A673 (cell line): ENCODE results near the gene LAMA2. TPM values are rescaled to one million over a fixed set of nuclear protein-coding genes. Genes with fewer than 3 reads are reported as not detected.

ENCODE experiments used
- BruUV-seq: library from RNA; stranded (reverse); fragments of 400-500 nt; replicated peaks from 2 replicates; lab custom pipeline; 2021; lab: Mats Ljungman, UMichigan
- CTCF ChIA-PET: fragments of 300-600 bp; sonication (Branson Sonifier 250); formaldehyde crosslinking; loops from one replicate; lab custom pipeline; 2022; ENCODE audit warnings: antibody characterized with exemption; lab: Charles Lee
- POLR2A ChIA-PET: fragments of 300-600 bp; sonication (Branson Sonifier 250); formaldehyde crosslinking; loops from one replicate; lab custom pipeline; 2022; ENCODE audit warnings: antibody characterized with exemption; ENCODE audit not compliant: low non-redundant PET; lab: Charles Lee
- DNase-seq: peaks from one replicate; pipeline ENCODE4 v3.0.0-alpha.2; 2015; ENCODE audit warnings: low spot score
- H3K27ac ChIP-seq: fragments of 200-600 bp; sonication (generic); 2 replicates; pipeline ENCODE4 v1.5.1; 2016; ENCODE audit warnings: mixed run types, low read depth, mild to moderate bottlenecking, mixed read lengths, antibody characterized with exemption, low read length; ENCODE audit not compliant: poor library complexity, severe bottlenecking
- H3K27me3 ChIP-seq: fragments of 200-600 bp; sonication (generic); replicated peaks from 2 replicates; pipeline ENCODE4 v1.6.1; 2017; ENCODE audit warnings: mixed run types, low read depth, mild to moderate bottlenecking, mixed read lengths, antibody characterized with exemption, low read length; ENCODE audit not compliant: insufficient read depth, poor library complexity
- H3K36me3 ChIP-seq: fragments of 200-600 bp; sonication (generic); 2 replicates; pipeline ENCODE4 v1.6.1; 2016; ENCODE audit warnings: mixed run types, mild to moderate bottlenecking, mixed read lengths, antibody characterized with exemption, low read length; ENCODE audit not compliant: insufficient read depth, poor library complexity, severe bottlenecking
- H3K4me1 ChIP-seq: fragments of 200-600 bp; sonication (generic); 2 replicates; pipeline ENCODE4 v1.6.1; 2017; ENCODE audit warnings: mixed run types, mild to moderate bottlenecking, mixed read lengths, antibody characterized with exemption, low read length; ENCODE audit not compliant: insufficient read depth, poor library complexity, severe bottlenecking
- H3K4me3 ChIP-seq: fragments of 200-600 bp; sonication (generic); 2 replicates; pipeline ENCODE4 v1.5.1; 2016; ENCODE audit warnings: low read depth, mixed run types, mild to moderate bottlenecking, mixed read lengths, low read length; ENCODE audit not compliant: poor library complexity, severe bottlenecking
- H3K9me3 ChIP-seq: fragments of 200-600 bp; sonication (generic); 2 replicates; pipeline ENCODE4 v1.6.1; 2016; ENCODE audit warnings: mixed run types, low read depth, mild to moderate bottlenecking, mixed read lengths, antibody characterized with exemption, low read length; ENCODE audit not compliant: poor library complexity, severe bottlenecking
- EZH2 ChIP-seq: fragments of 200-600 bp; sonication (generic); IDR thresholded peaks from 2 replicates; pipeline ENCODE4 v1.6.1; 2017; ENCODE audit warnings: borderline replicate concordance, low read depth, mild to moderate bottlenecking, mixed read lengths, antibody characterized with exemption, low read length; ENCODE audit not compliant: poor library complexity, severe bottlenecking
- intact Hi-C: fragments of 100-400 bp; cut with micrococcal nuclease; formaldehyde crosslinking; loops from one replicate; pipeline ENCODE4 v1.10.0; 2022; ENCODE audit not compliant: unreplicated experiment
- total RNA-seq: library from RNA; stranded (reverse); gene quantifications from 2 replicates; pipeline ENCODE4 v1.2.3, GENCODE V29; 2021
- TF ChIP-seq, protein P1 (sequence below): fragments of 300-800, 200-600 bp; sonication (generic); conservative IDR thresholded peaks from 2 replicates; pipeline ENCODE4 v1.5.1; 2017; ENCODE audit warnings: low read depth, mild to moderate bottlenecking, antibody characterized with exemption, low read length, moderate library complexity, mixed read lengths

The LAMA2 gene
- total RNA-seq, 1 experiment from 2014 or later, result 2.2 TPM

DNA sequence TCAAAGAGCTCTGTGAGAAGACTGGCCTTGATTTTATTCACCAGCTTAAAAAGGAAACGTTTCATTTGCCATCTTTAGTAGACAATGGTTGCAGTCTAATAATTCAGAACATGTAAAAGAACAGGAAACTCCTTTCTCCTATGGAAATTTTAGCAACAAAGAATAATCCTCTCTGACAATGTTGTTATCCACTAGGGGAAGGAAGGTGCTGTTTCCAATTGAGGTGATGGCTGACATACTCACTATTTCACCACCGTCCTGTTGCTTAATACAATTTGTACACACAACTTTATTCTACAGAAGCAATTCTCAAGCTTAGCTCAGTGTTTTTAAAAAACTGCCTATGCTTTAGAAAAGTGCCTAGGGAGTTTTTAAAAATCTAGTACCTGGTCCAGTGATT lies 634.4 kb downstream of the LAMA2 start:
- H3K4me1 ChIP-seq, result peaks cover 12% of the 10 kb centered on the region
- no peak for TF ChIP-seq EZH2
- TF ChIP-seq, protein P1, sequence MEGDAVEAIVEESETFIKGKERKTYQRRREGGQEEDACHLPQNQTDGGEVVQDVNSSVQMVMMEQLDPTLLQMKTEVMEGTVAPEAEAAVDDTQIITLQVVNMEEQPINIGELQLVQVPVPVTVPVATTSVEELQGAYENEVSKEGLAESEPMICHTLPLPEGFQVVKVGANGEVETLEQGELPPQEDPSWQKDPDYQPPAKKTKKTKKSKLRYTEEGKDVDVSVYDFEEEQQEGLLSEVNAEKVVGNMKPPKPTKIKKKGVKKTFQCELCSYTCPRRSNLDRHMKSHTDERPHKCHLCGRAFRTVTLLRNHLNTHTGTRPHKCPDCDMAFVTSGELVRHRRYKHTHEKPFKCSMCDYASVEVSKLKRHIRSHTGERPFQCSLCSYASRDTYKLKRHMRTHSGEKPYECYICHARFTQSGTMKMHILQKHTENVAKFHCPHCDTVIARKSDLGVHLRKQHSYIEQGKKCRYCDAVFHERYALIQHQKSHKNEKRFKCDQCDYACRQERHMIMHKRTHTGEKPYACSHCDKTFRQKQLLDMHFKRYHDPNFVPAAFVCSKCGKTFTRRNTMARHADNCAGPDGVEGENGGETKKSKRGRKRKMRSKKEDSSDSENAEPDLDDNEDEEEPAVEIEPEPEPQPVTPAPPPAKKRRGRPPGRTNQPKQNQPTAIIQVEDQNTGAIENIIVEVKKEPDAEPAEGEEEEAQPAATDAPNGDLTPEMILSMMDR, result 0 out of 2 replicates have a peak, but pooled peaks have one; percentile 11
- BruUV-seq, result no TSS peak
- DNase-seq, result peak; percentile 80
- H3K27me3 ChIP-seq, result no peaks in the 10 kb centered on the region
- H3K9me3 ChIP-seq, result no peaks in the 10 kb centered on the region
- CTCF ChIA-PET, result interaction anchor here (0.7 to 1.5 kb wide), 2 partner anchors 16 to 518 kb away, joined by 5 to 15 read pairs; no protein-coding TSS in a partner anchor
- no peaks in the 10 kb centered on the region for H3K36me3 ChIP-seq
- H3K27ac ChIP-seq, result no peak overlapping the region
- intact Hi-C loops, result no loop called here
- no peak overlapping the region for H3K4me3 ChIP-seq
- POLR2A ChIA-PET, result no interaction called here

DNA sequence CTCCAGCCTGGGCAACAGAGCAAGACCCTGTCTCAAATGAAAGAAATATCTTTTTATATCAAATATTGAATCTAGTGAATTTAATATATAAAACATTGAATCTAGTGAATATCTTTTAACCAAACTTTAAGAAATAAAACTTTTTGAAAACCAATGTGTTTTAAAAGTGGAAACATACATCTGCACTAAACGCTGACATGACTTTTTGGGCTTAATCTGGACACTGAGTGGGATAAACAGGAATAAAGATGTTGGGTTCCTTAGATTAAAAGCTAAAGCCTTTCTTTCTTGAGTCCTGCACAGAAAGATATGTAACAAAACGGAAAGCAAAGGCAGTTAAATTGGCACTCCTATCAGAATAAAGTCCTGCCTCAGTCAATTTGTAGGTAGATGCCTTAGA lies 636.8 kb downstream of the LAMA2 start:
- CTCF ChIA-PET, result no interaction called here
- no peak for DNase-seq
- H3K4me3 ChIP-seq, result no peak overlapping the region
- no TSS peak for BruUV-seq
- peaks cover 12% of the 10 kb centered on the region for H3K4me1 ChIP-seq
- no peak for TF ChIP-seq EZH2
- TF ChIP-seq, protein P1, result no peak
- no peak overlapping the region for H3K27ac ChIP-seq
- POLR2A ChIA-PET, result no interaction called here
- intact Hi-C loops, result no loop called here
- no peaks in the 10 kb centered on the region for H3K27me3 ChIP-seq
- no peaks in the 10 kb centered on the region for H3K9me3 ChIP-seq
- no peaks in the 10 kb centered on the region for H3K36me3 ChIP-seq

DNA sequence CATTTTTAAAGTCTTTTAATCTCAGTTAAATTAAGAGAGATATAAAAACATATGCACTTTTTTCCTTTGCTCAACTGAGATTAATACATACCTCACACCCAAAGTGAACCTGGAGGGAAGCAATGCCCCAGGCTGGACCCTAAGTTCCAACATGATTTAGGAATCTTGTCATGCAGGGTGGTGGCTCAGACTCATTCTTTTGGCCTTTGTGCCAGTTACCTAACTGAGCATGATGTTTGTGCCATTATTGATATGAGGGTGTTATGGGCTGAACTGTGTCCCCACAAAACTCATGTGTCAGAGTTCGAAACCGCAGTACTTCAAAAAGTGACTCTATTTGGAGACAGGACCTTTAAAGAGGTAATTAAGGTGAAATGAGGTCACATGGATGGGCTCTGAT lies 639.0 kb downstream of the LAMA2 start:
- Histone ChIP-seq H3K36me3 (no peaks in the 10 kb centered on the region), H3K4me1 (peaks cover 8% of the 10 kb centered on the region), H3K9me3 (no peaks in the 10 kb centered on the region), H3K27ac (no peak overlapping the region), H3K4me3 (no peak overlapping the region), H3K27me3 (no peaks in the 10 kb centered on the region)
- no peak for DNase-seq
- CTCF ChIA-PET, result no interaction called here
- BruUV-seq, result no TSS peak
- TF ChIP-seq EZH2, result no peak
- TF ChIP-seq, protein P1, result no peak
- intact Hi-C loops, result no loop called here
- POLR2A ChIA-PET, result no interaction called here
